ENCODE measurements around the gene CDH13.

The CDH13 gene

DNA sequence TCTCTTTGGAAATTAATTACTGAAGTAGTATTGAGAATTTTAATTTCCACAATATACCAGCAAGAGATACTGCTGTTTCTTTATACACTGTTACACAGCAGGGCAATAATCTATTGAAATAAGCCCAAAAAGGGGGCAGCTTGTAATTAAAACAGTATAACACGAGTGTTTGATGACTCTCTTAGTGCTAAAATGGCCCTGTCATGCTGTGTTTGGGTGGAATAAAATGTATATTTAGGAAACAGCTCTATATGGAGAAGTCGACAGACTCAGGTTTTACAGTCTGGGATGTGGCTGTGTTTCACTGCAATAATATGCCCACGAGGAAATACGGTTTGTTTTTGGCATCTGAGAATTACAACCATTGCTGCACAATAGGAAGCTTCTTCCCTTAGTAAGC, 643.3 kb downstream of the CDH13 start:
- no peak for DNase-seq

DNA sequence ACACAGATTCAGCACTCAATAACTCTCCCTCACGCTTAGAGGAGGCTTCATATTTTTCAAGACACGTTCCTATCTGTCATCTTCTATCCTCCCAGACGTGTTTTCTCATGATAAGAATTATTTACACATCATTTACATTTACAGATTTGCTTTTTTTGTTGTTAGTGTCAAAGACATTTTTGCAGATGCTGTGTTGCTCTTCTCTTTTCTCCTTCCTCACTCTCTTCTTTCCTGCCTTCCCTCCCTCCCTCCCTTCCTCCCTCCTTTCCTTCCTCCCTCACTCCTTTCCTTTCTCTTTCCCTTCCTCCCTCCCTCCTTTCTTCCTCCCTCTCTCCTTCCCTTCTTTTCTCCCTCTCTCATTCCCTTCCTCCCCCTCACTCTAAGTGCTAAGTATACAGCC, 643.9 kb downstream of the CDH13 start:
- no peak for DNase-seq

DNA sequence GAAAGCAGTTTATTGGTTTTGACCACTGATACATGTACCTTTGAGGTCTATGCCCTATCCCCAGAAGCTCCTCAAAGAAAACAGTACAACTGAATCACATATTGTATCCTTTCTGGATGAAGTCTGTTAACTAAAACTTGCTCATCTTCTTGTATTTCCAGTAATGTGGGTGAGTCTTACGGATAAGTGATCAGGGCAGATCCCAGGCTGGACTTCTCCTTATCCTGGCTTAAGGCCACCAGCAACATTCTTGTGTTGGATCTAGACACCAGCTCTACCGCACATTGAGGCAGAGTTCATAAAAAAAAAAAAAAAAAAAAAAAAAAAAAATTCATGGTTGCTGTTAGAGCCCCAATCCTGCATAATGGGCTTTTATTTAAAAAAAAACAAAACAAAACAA, 644.4 kb downstream of the CDH13 start:
- no peak for DNase-seq

DNA sequence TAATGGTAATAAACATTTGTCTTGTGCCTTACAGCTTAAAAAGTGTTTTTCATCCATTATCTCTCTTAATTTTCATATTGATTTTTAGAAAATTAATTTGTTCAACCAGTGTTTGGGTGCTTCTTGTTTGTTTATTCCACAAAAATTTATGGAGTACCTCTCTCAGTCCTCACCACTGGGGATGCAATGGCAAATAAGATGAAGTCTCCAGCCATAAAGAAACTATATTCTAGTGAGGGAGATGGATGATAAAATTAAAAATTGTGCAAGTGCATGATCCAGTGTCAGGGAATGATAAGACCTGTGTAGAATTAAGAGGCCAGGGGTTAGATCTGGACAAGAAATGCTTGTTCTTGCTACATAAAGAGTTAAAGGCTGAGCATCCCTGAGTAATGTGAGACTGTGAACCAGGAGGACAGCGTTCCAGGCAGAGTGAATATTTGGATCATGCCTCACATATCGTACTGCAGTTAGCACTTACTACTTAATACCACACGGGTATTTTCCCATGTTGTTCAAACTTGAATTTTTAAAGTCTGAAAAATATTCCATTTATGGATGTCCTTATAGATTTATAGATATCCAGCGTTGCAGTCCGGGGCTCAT, 645.3 kb downstream of the CDH13 start:
- no peak for DNase-seq

DNA sequence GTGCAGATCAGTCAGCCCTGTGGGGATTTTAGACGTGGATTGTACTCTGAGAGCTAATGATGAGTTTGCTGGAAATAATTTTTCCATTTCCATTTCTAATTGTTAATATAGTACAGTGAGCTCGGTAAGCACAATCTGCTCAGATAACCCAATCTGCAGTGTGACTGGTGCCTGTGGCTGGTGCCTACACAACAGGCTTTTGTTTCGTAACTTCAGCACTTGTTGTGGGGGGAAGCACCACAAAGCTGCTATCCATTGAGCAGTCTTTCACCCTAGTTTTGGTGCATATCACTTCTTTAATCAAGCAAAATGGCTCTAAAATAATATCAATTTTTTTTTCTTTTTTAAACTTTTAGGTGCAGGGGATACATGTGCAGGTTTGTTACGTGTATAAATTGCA, 646.1 kb downstream of the CDH13 start:
- DNase-seq: no peak

DNA sequence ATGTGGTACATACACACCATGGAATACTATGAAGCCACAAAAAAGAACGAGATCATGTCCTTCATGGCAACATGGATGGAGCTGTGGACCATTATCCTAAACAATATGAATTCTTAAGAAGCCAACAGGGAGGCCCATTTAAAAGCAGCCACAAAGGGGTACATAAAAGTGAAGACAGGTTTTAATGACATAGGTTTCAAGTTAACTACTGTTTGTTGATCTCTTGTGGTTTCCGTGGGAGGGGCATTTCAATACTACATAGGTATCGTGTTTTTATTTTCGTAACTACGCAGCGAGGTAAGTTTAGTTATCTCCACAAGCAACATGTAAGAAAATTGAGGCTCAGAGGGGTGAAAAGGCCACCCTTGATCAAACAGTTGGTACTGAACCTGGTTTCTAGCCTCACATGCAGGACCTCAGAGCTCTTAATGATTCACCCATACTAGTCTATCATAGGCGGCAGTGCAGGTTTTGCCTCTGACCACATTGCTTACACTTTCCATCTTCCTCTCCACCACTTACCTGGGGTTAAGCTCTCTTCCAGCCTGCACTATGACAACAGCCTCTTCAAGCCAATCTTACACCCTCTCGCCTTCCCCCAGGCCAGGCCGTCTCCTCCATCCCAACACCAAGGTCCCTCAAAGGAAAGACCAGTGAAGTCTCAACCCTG, 646.9 kb downstream of the CDH13 start:
- no peak for DNase-seq

DNA sequence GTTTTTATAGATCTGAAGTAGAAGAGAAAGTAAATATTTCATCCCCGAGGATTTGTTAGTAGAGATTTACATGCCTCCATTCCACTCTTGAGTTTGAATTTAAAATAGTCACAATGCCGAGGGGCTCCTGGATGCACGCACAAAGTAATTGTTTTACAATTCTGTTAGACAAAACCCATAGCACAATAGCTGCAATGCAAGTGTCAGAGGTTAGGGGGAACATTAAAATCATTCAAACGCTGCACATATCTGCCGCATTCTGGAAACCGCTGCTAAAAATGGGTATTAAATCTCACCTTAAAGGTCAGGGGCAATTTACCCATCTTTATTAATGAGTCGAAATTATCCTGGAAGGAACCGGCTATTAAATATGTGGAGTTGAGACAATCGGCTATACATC, 652.5 kb downstream of the CDH13 start:
- DNase-seq: no peak

DNA sequence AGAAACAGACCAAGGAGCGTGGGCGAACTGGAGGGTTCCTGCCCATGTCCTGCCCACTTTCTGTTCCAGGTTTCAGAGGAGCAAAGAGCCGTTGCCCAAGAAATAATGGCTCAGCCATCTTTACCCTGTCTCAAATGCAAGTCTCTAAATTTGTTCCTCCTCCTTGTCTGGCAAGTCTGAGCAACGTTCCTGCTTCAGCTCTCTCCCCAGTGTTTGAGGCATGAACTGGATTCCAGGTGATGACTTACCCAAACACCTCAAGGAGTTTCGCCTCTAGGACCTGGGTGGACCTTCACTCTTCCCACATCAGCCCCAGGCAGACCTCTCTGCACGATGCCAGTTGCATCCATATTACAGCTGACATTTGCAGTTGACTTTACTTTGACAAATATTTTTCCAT, 659.2 kb downstream of the CDH13 start:
- DNase-seq: no peak

DNA sequence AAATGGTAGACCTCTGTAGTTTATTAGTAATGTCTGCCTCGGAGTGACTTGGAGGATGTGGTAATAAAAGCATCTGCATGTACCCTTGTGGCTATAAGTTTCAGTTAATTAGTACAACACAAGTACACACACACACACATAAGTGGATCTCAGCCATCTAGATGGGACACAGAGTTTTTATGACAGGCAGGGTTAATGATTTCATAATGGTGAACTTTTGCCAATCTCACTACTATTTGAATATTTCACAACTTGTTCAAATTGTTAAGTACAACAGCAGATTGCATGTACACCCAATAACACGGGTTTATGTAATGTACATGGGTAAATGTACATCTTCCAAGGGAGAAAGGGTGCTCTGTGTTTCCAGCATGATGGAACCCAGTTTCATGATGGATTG, 669.7 kb downstream of the CDH13 start:
- DNase-seq: no peak

DNA sequence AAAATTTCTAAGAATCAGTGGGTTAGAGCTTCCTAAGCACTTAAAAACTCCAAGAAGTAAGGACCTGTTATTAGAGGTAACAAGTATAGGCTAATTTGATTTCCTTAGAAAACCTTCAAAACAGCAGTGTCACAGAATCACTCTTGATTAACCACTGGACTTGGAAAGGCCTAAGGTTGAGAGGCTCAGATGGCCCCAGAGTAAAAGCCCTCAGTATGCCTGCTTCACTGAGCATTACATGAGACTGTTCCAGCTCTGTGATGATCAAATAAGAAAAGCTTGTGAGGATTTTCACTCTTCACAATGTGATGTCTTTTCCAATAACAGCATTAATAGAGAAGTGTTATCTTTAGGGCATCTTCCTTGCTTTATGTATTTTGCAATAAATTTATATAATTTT, 671.8 kb downstream of the CDH13 start:
- no peak for DNase-seq

DNA sequence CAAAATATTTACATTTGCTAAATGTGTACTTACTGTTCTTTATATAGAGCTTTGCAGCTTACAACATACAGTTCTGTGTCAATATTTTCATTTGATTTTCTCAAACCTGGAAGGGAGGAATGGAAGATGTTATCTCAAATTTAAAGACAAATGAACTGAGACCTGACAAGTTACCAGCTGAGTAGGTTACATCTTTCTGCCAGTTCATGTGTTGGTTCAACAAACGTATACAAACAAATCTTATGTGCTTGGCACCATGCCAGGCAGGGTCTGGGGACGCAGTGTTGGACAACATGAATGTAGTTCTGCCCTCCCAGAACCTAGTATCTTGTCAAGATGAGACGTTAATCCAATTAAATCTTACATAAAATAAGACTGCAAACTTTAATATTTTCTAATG, 673.6 kb downstream of the CDH13 start:
- DNase-seq: no peak

DNA sequence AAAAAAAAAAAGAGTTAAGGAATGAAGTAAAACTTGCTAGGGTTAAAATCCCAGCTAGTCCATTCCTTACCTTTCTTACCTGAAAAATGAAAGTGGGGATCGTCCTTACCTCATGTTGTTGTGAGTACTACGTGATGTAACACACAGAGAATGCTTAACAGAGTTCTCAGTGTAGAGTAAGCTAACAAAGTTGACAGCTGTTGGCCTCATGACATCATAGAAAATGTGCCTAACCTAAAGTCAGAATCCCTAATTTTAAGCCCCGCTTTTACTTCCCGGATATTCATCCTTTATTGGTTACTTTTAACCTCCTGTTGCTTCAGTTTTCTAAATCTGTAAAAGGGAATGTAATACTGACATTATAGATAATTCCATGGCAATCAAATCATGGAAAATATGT, 675.2 kb downstream of the CDH13 start:
- DNase-seq: no peak

DNA sequence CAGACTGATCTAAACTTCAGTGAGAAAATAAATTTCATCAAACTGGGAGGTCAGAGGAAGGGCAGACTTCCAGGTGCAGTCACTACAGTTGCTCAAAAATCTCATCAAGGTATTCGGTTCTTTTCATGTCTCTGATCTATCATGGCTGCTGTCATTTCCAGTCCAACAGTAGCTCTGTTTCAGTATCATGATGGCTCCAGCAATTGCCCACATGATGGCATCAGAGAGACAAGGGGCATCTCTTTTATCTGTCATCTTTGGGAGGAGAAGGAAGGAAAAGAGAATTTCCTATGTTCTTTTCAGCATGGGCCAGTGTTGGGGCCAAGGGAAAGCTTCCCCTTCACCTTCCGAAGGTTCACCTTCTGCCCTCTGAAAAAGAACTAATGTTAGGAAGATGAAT, 676.1 kb downstream of the CDH13 start:
- no peak for DNase-seq

DNA sequence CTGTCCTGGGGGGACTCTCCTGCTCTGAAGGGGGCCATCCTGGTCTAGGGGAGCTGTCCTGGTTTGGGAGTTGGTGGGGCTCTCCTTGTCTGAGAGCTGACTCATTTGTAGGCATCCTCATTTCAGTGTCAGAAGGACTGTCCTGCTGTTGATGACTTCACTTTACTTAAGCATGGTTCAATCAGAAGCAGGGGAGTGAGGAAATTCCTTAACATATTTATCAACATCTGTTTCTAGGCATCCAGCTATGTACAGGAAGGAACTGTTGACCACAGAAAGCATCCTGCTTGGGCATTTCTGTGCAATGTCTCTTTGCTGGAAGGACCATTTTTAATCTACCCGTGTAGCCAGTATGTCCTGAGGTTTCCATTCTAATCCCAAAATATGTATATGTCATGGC, 678.3 kb downstream of the CDH13 start:
- DNase-seq: no peak

DNA sequence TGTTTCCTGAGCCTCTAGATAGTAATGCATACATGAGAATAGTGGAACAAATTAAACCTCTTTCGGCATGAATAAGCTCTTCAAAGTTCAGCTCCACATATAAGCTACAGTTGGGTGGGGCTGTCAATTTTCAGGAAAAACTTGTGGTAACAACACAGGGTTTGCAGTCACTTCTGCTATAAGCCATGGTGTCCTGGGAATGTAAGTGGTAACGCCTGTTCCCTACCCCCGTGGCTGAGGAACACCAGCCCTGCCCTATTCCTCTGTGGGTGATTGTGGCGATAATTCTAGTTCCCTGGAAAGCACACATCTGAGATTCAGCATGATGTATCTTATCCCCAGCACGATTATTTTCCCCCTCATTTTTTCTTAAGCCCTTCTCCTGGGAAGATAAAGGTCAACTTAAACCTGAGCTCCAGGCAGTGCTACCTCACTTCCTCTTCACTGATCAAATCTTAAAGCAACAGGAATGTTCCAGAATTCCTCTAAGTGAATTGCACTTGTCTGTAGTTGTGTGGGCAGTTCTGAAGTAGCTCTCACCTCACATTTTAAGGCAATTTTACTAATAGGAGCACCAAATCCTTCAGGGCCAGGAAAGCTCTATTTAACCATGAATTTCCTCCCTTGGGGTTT, 680.3 kb downstream of the CDH13 start:
- no peak for DNase-seq

DNA sequence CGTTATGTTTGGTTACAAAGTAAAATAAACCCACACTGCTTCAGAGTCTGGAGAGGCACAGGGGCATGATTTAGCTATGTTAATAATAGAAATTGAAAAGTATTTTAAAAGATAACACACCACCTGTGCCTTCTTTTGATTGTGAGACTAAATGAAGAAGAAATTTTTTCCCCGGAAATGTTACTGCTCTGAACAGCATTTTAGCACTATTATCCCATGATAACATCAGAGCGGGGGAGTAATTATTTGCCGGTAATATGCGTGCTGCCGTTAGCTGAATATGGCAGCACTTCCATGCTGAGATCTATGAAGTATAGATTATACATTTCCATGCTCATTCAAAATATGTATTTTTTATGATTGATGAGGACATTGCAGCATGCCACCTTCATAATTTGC, 680.8 kb downstream of the CDH13 start:
- no peak for DNase-seq

DNA sequence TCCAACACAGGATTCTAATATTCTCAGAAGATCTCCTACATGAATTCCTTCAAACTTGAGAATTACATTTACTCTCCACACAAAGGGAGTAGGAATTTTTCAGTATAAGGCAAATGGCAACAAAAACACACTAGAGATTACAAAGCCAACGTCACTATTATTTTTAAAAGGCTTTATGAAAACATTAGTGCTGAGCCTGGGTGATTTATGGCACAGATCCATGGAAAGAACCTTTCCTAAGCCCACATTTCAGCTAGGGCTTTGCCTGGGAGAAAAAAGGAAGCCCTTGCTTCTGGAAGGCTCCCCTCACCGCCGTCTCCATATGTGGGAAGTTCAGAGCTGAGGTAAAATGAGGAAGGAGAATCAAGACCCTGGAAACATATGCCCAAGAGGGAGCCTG, 681.6 kb downstream of the CDH13 start:
- DNase-seq: no peak

DNA sequence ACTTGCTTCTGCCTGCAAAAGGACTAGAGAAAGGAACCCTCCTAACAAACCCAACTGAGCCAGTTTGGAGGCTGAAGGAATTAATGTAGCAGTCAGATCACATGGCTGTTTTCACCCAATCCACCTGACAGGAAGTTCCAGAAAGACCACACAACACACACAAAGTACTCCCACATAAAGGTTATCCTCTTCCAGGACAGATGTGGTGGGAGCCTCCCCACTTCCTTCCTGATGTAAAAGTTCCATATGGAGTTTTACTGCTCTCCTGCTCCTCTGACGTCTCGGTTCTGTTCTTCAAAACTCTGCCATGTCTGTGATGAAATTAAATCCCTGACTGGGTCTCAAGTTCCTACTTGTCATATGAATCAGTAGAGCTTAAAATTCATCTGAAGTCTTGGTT, 684.0 kb downstream of the CDH13 start:
- no peak for DNase-seq

DNA sequence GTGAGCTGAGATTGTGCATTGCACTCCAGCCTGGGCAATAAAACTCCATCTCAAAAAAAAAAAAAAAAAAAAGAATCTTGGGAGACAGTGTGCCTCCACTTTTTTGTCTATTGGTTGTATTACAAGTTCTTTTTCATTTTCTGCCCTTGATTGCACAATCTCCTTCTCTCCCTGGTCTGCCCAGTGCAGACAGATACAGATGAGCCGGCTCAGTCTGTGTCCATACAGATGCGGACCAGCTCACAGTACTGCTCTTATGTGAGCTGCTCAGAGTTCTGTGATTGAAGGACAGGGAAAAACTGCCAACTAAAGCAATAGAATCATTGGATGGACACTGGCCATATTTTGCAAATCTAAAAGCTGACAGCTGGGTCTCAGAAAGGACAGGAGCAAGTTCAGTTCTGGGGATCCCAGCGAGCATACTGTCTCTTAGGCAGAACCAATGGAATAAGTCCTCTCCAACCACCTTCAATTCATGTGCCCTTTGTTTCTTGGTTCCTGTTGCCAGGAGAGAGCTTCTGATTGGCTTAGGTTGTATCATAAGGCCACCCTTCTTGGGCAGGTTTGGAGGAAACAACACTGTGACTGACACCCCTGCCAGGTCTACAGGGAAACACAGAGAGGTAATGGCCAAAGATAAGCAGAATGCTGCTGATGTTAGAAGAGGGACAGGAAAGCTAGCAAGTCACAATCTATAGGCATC, 685.4 kb downstream of the CDH13 start:
- DNase-seq: no peak

DNA sequence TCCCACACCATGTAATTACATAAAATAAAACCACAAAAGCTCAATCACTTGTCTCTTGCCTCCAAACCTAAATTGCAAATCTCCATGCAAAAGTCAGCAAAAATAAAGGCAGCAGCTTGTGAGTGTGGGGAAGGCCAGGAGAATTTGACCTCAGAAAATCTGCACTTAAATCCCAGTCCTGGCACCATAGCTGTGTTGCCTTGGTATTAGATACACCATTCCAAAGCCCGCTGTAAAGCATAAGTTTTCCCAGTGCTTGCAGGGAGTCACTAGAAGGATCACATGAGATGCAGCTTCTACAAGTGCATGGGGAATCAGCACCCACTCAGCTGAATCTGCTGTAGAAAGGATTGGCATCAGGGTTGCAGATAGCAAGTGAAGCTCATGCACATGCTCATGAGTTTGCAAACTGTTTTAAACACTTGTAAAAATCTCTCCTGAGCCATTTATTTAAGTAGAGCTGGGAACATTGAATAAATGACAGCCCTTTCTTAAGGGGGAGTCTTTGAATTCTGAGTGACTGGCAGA, 686.0 kb downstream of the CDH13 start:
- no peak for DNase-seq

DNA sequence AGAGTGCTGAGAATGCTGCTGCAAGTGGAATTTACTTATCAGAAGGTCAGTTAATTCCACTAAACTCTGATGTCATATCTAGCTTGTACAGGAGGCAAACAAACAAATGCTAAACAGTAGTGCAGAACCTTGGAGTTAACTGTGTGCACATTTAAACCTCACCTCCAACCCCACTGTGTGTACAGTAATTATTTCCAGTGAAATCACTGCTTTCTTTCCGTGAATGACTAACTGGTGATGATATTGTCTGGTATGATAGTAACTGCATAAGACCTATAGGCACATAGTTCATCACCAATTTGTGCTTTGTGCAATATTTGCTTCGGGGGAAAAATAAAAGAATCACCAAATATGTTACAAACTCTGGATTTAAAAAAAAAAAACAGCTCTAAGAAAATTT, 688.5 kb downstream of the CDH13 start:
- no peak for DNase-seq

DNA sequence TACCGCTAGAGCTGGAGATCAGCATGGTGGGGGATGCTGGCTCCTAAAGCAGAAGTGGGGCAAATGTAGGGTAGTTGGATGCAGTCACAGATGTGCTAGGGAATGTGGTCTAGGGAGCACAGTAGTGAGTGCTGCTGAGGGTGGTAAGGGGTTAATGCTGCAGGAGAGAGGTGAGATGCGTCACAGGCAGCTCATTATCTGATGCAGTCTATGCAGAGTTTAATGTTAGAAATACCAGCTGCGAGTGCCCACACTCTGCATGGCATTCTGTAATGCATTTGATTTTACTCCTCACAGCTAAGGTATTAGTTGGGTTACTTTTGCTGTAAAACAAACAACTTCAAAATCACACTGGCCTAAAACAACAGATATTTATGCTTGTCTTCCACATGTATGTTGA, 689.7 kb downstream of the CDH13 start:
- no peak for DNase-seq

DNA sequence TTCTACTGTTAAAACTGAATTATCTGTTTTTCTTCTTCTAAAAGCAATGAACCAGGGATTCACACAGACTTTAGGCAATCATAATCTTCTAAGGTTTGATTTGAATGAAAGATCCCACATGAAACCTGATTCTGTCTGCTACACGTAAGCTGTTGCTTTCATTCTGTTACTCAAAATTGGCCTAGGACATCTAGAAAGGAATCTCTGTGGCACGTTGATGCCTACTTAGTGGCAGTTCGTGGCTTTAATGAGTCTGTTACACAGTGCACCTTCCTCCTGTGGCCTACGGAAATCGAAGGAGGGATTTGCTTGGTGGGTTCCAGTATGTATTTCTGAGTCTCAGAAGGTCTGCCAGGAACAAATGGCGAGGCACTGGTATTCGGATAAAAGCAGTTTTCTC, 691.6 kb downstream of the CDH13 start:
- no peak for DNase-seq

DNA sequence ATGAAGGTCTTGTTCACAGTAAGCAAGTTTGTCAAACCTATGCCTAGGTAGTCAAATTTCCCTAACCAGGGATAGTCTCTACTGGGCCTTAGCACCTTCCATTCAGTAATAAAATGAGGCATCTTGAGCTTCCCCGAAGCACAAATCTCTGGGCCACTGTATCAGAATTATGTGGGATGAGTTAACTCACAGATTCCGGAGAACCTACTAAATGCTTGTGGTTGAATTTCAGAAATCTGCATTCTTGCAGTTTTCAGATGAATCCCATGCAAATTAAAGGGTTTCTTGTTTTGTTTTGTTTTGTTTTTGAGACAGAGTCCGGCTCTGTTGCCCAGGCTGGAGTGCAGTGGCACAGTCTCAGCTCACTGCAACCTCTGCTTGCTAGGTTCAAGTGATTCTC, 702.2 kb downstream of the CDH13 start:
- DNase-seq: no peak

All from activated naive CD4-positive, alpha-beta T cell treated with anti-CD3 and anti-CD28 coated beads, Interleukin-2, amount 50 U/mL, for 16 hours (primary cell).